GM19035 (cell line): ENCODE results near the gene METRN.

Experiments used
- ATAC-seq: cut with Tn5 transposase; IDR thresholded peaks from one replicate; pipeline ENCODE4 v1.9.1; 2021; ENCODE audit not compliant: unreplicated experiment

The METRN gene

DNA sequence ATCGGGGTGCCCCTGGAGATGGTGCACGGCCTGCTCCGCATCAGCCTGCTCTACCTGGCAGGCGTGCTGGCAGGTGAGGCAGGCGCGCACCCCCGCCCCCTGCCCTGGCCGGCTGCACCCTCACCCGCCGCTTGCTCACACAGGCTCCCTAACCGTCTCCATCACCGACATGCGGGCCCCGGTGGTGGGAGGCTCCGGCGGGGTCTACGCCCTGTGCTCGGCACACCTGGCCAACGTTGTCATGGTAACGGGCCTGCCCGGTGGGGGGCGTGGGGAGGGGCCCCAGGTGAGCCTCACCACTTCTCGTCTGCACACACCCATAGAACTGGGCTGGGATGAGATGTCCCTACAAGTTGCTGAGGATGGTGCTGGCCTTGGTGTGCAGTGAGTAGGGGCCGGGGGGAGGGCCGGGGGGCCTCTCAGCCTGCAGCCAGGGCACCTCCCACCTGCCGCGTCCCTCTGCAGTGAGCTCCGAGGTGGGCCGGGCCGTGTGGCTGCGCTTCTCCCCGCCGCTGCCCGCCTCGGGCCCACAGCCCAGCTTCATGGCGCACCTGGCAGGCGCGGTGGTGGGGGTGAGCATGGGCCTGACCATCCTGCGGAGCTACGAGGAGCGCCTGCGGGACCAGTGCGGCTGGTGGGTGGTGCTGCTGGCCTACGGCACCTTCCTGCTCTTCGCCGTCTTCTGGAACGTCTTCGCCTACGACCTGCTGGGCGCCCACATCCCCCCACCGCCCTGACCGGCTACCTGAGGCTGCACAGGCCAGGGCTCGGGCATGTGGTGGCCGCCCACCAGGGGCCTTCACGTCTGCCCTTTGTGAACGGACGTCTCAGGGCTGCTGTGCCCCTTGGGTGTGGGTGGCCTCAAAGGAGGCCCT is 37.4 kb upstream of the METRN start:
- ATAC-seq: no peak

DNA sequence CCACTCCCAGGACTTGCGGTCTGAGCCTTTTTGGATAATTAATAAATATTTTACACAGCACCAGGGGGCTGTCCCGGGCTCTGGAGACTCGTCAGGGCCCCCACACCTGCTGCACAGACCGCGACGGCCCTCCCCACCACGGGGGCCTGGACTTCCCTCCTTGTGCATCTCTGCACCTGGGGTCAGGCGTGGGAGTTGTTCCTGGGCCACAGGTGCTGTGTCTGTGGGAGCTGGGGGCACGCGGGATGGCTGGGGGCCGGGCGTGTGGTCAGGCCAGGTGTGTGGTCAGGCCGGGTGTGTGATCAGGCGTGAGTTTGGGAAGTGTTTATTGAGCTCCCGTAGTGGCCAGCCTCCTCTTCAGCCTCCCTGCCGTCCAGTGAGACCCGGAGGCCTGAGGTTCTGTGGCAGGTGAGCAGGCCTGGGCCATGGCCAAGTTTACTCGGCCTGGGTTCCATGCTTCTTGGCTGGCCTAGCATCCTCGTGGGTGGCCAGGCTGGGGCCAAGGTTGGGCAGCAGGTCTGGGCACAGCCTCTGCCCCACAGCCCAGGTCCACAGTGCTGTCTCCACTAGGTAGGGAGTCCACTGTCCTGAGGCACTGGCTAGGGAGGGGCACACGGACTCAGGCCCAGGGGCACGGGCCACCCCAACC is 36.6 kb upstream of the METRN start:
- no peak for ATAC-seq

- ATAC-seq: peak; percentile 2
Measured at GRCh38 chr16:678858-679813, 35.8 kb upstream of the METRN start.

GRCh38 chr16:679814-680624 is 34.9 kb upstream of the METRN start, which contains the start of gene STUB1:
Gene STUB1, plus strand, starts transcription at chr16:680410. Its CDS starts 116 bp downstream, at chr16:680526.
- ATAC-seq: peak; percentile 47

DNA sequence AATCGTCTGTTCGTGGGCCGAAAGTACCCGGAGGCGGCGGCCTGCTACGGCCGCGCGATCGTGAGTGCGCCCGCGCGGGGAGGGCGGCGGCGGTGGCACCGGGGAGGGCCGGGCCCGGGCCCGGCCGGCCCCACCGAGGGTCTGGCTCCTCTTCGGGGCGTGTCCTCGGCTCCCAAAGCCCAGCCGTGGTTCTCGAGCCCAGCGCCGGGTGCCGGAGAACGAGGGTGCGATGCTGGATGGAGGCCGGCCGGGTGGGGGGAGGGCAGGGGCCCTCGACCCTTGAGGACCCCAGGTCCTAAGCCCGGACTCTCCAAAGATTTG is 34.3 kb upstream of the METRN start:
- peak; percentile 1 for ATAC-seq

GRCh38 chr16:680967-681745 is 33.8 kb upstream of the METRN start:
- ATAC-seq: no peak

- no peak for ATAC-seq
Measured at GRCh38 chr16:681746-682427, 33.0 kb upstream of the METRN start.

GRCh38 chr16:682493-683395 is 32.2 kb upstream of the METRN start:
- ATAC-seq: no peak

- no peak for ATAC-seq
Measured at GRCh38 chr16:683396-684070, 31.4 kb upstream of the METRN start.

GRCh38 chr16:684071-684794 is 30.7 kb upstream of the METRN start, which contains the start of gene JMJD8:
Gene JMJD8, minus strand, starts transcription at chr16:684334. Its CDS starts 15 bp downstream, at chr16:684319.
- peak; percentile 57 for ATAC-seq

GRCh38 chr16:684961-685696 is 29.8 kb upstream of the METRN start:
- ATAC-seq: no peak

GRCh38 chr16:685967-686366 is 29.0 kb upstream of the METRN start:
- ATAC-seq: no peak

- no peak for ATAC-seq
Measured at GRCh38 chr16:686459-687260, 28.3 kb upstream of the METRN start.

- ATAC-seq: no peak
Measured at GRCh38 chr16:687499-687898, 27.4 kb upstream of the METRN start.

DNA sequence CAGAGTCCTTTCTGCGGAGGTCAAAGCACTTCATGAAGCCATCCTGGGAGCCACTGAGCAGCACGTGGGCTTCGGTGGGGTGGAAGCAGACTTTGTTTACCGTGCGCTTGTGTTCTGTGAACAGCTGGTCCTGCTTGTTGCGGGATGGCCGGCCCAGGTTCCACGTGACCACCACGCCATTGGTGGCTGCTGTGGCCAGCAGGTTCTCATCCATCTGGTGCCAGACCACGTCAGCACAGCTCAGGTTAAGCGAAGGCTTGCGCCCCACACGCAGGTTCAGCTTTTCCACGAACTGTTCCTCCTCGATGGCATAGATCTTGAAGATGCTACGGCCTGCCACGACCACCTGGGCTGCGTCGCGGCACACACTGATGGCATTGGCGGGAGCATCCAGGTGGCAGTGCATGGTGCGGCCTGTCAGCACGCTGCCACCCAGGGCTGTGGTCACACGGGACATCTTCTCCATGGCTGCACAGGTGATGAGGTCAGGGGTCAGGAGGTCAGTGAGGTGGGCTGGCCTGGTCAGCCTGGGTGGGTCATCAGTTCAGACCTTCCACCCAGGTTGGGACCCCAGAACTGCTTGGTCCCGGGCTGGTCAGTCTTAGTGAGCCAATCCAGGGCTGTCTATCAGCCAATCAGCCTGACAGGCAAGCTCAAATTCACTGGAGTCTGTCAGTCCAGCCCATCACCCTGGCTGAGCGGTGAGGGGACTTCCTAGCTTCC is 25.6 kb upstream of the METRN start:
- ATAC-seq: no peak
